ENCODE measurements around the gene SDS.
"Not testable (repeated sequence)": the region's sequence is repeated elsewhere in the genome, so short reads cannot be mapped to it uniquely, and the experiment has no call there.

SDS gene

DNA sequence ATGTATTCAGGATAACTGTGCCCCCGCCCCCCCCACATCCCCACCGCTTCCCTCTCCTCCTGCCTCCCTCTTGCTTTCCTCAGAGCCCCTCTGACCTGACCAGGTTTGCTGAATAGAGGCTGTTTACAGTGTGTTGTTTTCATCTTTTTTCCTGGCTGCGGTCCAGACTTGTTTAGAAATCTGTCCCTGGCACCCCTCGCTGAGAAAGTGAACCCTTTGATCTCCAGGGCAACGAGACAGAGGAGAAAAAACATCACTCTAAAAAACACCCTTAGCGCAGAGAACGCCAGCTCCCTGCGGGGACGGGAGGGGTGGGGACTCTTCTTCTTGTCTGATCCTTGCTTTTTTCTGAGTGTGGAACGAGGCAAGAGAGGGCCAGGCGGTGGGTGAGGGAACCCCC lies 22.5 kb downstream of the SDS start:
- peak in 16 of 58 donors; percentile 7 to 61 (median 18) for DNase-seq

DNA sequence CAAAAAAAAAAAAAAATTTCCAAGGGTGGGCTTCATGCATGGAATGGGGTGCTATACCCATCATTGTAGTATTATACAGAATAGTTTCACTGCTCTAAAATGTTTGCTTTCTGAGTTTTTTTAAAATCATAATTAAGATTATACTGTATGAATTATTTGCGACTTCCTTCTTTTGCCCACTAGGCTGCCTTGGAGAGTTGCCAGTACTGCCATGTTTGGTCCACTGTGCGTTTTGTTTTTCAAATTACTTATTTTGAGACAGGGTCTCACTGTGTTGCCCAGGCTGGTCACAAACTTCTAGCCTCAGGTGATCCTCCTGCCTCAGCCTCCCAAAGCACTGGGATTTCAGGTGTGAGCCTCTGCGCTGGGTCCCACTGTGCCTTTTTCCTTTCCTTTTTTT lies 25.4 kb downstream of the SDS start:
- no peak for DNase-seq

DNA sequence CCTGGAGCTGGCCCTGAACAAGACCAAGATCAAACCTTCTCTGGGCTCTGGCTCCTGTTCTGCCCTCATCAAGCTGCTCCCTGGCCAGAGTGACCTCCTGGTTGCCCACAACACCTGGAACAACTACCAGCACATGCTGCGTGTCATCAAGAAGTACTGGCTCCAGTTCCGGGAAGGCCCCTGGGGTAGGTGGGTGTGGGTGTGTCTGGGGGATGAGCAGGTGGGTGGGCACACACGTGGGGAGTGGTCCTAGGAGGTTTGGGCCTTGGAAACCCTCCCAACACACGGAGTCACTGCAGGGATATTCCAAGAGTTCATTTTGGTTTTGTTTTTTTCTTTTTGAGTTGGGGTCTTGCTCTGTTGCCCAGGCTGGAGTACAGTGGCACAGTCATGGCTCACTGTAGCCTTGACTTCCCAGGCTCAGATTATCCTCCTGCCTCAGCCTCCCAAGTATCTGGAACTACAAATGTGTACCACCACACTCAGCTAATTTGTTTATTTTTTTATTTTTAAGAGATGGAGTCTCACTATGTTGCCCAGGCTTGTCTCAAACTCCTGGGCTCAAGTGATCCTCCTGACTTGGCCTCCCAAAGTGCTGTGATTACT lies 28.8 kb downstream of the SDS start:
- no peak for DNase-seq

DNA sequence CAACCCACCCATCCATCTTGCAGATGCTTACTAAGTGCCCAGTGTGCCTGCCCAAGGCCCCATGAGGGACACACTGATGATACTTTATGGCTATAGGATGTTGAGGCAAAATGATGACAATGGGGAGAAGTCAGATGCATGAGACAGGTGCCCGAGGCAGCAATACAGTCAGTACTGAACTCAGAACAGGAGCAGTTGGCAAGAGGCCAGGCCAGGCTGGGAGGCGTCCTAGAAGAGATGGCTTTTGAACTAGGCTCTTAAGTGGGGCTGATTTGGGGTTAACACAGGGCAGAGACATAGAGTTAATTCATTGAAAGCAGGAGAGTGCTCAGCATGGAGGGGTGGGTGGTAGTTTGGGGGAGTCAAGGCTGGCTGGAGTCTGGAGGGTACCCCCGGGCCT lies 29.7 kb downstream of the SDS start:
- DNase-seq: peak in 1 of 58 donors; percentile 12

DNA sequence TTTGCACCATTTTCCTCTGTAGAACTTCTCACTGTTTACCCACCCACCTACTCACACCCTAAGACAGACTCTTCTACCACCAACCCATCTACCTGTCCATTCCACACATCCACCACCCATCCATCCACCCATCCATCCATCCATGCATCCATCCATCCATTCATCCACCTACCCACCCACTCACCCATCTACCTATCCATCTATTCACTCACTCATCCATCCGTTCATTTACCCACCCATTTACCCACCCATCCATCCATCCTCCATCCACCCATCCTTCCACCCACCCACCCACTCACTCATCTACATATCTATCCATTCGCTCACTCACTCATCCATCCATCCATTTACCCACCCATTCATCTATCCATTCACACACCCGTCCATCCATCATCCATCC lies 30.2 kb downstream of the SDS start:
- no peak for DNase-seq

DNA sequence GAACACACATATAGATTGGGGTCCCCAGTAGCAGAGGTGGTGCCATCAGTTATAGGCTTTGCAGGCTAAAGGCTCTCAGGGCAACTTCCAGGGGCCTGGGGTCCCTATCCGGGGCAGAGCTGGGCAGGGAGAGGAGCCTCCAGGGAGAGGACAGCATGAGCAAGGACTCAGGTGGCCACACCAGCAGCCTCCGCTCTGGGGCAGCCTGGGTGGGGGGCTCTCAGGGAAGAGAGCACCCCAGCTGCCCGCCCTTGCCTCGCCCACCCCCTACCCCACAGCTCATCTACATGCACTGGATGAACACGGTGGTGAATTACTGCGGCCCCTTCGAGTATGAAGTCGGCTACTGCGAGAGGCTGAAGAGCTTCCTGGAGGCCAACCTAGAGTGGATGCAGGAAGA lies 31.3 kb downstream of the SDS start:
- no peak for DNase-seq

DNA sequence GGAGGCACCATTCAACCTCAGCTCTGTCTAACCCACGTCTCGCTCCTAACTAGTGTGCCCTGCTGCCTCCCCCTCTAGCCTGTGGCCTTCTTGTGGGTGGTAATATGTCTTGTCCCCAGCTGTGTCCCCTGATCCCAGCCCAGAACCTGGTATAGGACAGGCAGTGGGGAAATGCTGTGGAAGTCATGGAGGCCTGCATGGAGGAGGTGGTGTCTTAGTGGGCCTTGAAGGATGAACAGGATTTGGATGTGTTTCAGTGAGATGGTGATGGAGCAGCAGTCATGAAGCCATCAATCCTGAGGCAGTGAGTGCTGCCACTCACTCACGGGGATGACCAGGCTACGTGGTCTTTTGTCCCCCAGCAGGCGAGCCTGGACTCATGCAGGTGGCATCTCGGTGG lies 31.9 kb downstream of the SDS start:
- DNase-seq: no peak

DNA sequence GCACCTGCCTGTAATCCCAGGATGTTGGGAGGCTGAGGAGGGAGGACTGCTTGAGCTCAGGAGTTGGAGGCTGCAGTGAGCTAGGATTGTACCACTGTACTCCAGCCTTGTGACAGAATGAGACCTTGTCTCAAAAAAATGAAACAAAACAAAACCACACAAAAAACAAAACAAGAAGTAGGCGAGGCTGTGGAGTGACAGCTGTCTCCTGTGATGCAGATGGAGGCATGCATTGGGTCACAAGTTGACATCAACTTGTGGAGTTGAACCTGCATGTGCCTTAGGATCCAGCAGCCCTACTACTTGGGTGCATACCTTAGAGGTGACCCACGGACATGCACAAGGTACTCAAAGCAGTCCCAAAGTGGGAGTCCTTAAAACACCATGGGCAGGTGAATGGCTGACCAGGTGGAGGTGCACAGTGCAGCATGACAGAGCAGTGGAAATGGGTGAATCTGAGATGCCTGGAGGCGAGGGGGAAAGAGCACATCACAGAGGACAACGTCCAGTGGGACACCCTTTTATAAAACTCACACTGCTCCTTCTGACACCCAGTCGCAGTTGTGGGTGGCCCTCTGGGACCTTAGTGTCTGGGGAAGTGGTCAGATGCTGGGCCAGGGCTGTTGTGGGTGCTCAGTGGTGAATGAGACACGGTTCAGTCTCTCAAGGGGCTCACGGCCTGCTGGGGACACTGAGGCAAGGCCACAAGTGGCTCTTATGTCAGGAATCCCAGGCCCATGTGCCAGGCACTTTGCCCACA lies 32.6 kb downstream of the SDS start:
- no peak for DNase-seq

DNA sequence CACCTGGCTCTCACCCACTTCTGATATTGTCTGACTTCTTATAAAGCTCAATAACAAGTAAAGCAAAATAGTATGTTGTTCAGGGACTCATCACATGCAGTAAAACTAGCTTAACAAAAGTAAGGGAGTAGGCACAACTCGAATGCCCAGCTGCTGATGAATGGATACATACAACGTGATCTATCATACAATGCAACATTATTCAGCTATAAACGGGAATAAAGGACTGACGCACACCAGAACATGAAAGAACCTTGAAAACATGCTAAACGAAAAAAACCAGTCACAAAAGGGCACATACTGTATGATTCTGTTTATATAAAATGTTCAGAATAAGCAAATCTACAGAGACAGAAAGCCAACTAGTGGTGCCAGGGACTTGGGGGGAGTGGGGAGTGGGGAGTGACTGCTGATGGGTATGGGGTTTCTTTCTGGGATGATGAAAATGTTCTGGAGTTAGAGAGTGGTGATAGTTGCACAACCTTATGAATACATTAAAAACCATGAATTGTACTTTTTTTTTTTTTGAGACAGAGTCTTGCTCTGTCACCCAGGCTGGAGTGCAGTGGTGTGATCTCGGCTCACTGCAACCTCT lies 34.2 kb downstream of the SDS start:
- peak in 5 of 58 donors; percentile 22 to 48 (median 41) for DNase-seq

DNA sequence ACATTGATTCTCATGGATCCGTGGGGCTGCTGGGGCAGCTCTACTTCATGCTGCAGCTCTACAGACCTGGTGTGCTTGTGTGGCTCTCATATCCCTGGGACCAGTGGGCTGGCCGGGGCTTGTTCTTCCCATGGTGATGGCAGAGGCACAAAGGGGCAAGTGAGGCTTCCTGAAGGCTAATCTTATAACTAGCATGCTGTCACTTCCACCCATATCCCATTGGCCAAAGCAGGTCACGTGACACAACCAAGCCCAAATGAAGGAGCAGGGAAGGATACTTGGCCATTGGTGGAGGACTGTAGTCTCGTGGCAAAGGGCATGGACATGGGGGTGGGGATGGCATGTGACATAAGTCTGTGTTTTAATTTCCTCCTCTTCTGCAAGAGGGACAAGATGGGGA lies 35.4 kb downstream of the SDS start:
- DNase-seq: peak in 1 of 58 donors; percentile 8

DNA sequence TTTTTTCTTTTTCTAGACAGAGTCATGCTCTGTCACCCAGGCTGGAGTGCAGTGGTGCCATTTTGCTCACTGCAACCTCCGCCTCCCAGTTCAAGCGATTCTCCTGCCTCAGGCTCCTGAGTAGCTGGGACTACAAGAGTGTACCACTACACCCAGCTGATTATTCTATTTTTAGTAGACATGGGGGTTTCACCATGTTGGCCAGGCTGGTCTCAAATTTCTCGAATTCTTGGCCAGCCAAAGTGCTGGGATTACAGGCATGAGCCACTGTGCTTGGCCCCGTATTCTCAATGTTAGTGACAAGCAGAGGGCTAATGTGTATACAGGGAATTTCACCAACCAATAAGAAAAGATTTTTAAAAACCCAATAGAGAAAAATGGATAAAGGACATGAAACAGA lies 36.9 kb downstream of the SDS start:
- no peak for DNase-seq

DNA sequence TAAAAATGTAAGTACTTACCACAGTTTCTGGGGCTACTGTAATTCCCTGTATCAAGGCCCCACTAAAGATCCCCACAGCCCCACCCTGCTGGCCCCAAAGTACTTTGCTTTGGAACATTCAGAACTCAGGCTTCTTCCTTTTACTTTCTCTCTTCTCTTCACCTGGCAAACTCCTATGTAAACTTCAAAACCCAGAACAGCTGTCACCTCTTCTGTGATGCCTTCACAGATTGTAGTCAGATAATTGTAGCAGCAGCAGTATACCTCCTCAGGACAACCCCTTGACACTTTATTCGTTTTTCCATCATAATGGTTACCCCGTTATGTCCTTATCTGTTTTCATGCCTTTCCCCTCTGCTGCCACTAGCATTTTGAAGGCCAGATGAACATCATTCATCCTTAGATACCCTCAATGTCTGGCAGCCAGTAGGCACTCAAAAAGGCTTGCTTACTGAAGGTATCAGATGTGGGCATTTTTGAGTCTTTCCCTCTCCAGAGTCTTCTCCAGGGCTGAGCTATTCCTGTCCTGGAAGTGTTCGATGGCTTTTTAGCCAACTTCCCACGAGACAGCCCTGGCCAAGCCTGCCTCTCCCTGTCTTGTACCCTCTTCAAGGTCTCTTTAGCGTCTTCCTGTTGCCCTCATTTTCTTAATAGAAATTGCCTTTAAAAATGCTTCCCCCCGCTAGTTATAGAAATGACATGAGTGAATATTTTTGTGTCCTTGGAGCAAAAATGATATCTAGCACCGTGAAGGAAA lies 37.9 kb downstream of the SDS start:
- DNase-seq: no peak

DNA sequence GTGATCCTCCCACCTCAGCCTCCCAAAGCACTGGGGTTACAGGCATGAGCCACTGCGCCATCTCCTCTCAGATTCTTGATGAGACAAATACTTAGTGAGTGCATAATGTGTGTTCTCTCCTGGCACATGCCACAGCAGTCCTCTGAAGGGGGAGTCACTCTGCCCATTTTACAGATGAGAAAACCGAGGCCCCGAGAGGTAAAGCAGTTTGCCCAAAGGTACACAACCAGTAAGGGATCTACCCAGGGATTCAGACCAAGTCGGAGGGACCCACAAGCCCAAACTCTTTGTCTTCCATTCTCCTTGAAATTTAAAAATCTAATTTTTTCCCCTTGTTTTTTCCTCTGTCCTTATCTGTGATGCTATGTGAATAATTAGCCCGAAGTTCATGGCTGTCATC lies 39.0 kb downstream of the SDS start:
- DNase-seq: no peak

DNA sequence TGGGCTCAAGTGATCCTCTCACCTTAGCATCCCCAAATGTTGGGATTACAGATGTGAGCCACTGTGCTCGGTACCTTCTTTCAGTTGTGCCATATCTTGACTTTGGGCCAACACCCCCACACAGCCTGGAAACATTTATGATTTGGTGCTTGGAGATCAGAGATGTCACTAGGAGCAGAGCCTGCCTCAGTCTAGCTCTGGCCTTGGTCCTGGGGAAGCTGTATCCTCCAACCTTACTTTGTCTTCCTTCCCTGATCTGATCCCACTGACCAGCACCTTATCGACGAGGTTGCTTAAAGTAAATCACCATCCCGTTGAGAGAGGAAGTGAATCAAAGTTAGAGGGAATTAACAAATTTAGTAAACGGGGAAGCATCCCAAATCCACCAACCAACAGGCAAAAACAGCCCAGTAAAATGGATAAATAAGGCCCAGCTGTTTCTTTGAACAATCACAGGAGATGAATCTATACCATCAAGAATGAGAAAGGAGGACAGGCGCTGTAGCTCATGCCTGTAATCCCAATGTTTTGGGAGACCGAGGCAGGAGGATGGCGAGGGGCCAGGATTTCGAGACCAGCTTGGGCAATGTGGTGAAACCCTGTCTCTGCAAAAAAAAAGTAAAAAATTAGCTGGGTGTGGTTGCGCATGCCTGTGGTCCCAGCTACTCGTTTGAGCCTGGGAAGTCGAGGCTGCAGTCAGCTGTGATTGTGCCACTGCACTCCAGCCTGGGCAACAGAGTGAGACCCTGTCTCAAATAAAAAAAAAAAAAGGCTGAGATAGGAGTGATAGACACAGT lies 41.9 kb downstream of the SDS start:
- DNase-seq: no peak

DNA sequence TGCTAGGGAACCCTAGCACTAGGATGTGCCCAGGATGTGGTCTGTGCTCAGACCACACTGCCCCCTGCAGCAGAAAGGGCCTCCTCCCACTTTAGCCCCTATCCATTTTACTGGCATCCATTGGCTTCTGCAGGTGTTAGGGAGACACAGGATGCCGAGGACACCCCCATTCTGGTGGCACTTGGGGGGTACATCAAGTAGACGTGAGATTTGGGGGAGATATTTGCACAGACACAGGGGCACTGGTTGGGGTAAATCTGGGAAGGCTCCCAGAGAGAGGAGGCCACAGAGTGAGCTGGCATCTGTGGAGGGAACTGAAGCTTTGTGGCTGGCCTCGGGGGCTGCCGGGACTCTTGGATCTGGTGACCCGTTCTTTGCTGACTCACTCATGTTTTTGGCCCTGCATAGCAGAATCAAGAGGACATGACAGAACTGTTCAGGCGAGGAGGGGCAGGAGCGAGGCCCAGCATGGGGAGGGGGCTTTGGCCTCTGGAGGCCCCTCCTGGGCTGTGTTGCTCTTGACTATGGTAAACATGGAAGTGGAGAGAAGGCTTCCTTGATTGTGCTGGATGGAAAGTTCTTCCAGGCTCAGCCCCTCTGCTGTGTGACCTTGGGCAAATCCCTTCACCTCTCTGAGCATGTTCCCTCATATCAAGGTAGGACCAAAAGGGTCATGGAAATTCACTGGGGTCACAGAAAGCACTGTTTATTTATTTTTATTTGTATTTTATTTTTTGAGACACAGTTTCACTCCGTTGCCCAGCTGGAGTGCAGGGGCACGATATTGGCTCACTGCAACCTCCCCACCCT lies 43.5 kb downstream of the SDS start:
- peak in 4 of 58 donors; percentile 7 to 38 (median 28) for DNase-seq

DNA sequence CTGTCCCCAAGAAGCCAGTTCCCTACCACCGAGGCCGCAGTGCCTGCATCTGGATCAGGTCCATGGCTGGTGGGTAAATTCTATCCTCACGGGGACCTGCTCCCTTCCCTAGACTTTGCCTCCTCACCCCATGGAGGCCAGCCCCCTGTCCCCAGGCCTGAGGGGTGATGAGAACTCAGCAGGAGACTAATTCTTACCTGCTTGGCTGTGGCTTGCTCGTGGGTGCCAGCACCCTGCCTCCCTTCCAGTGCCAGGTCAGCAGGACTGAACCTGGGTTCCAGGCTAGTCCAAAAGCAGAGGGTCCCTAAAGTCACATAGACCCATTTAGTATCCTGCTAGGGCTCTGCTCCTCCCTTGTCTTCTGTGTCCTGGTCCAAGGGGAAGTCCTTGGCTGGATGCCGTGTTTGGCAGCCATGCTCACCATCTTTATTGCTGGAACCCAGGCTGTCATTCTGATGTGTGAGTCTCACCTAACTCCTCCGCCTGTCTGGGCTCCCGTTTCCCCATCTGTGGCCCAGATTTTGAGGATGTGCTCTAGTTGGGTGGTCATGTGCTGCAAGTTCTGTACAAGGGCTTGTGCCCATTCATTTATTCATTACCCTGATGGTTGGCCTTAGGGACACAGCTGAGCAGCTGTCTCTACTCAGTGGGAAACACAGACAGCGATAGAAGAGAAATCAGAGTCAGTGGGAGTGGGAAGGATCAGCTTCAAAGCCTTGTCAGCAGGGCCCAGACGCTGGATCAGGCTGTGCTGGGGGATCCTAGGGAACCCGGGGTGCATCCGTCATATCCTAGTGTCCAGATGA lies 44.4 kb downstream of the SDS start:
- peak in 57 of 58 donors; percentile 6 to 87 (median 64) for DNase-seq

DNA sequence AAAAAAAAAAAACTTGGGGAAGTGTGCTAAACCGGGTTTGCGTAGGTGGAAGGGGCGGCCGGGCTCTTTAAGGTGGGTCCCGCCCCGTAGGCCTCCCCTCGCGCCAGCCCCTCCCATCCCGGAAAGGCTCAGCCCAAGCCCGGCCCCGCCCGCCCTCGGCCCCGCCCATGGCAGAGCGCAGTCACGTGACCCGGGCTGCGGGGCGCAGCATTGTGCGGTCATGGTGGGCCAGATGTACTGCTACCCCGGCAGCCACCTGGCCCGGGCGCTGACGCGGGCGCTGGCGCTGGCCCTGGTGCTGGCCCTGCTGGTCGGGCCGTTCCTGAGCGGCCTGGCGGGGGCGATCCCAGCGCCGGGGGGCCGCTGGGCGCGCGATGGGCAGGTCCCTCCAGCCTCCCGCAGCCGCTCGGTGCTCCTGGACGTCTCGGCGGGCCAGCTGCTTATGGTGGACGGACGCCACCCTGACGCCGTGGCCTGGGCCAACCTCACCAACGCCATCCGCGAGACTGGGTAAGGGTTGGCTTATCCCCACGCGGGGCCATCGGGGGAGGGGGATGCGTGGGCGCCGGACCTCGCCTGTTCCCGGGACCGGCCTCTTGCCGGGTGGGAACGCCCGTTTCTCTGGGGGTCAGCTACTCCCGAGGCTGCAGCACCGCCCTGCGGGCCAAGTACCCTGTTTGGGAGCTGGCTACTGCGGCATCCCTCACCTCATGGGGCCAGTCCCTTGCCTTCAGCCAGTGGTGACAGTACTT lies 45.1 kb downstream of the SDS start, which contains the start of gene PLBD2:
TSS of gene PLBD2 (plus strand) at position 207 of the 752 bp plus-strand sequence. CDS start at position 221, 14 bp downstream.
- peak; percentile 43 to 97 (median 91) for DNase-seq

DNA sequence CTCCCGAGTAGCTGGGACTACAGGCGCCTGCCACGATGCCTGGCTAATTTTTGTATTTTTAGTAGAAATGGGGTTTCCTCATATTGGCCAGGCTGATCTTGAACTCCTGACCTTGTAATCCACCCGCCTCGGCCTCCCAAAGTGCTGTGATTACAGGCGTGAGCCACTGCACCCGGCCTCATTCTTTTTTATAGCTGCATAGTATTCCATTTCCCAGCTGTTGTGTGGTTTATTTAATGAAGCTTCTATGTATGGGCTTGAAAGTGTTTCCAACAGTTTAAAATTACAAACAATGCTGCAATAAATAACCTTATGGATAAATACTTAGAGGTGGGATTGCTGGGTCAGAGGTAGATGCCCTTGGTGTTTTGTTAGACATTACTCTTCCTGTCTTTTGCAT lies 49.5 kb downstream of the SDS start:
- DNase-seq: not testable (repeated sequence)

All from anterior cingulate cortex (tissue), 58 donors.